VCaP (cell line): Measurements from ENCODE around the gene TBC1D10B.
"Not testable (repeated sequence)": the region's sequence is repeated elsewhere in the genome, so short reads cannot be mapped to it uniquely, and the experiment has no call there.

Experiments
- H3K27ac ChIP-seq: fragments of 450-650 bp; 2 replicates; pipeline ENCODE4 v1.5.1; 2017
- CTCF ChIP-seq: fragments of 450-650 bp; conservative IDR thresholded peaks from 2 replicates; pipeline ENCODE4 v1.5.1; 2017; ENCODE audit warnings: mild to moderate bottlenecking, moderate library complexity

The TBC1D10B gene

GRCh38 chr16:30340621-30341020 lies 29.7 kb downstream of the TBC1D10B start:
- H3K27ac ChIP-seq = no peak overlapping the region
- no peak for TF ChIP-seq CTCF

- not testable (repeated sequence) for H3K27ac ChIP-seq
Measured at GRCh38 chr16:30338715-30339114, 31.6 kb downstream of the TBC1D10B start.

- H3K27ac ChIP-seq = not testable (repeated sequence)
Measured at GRCh38 chr16:30337964-30338357, 32.3 kb downstream of the TBC1D10B start.

GRCh38 chr16:30335598-30336474 lies 34.5 kb downstream of the TBC1D10B start:
- H3K27ac ChIP-seq = peak overlapping the region; percentile 56

GRCh38 chr16:30335028-30335597 lies 35.2 kb downstream of the TBC1D10B start:
- H3K27ac ChIP-seq = peak overlapping the region; percentile 56

More at GRCh38 chr16:30335598-30336474, 34.5 kb downstream of the TBC1D10B start:
- TF ChIP-seq CTCF = no peak

GRCh38 chr16:30334473-30334989 lies 35.8 kb downstream of the TBC1D10B start:
- peak overlapping the region; percentile 56 for H3K27ac ChIP-seq

GRCh38 chr16:30324220-30324619 lies 46.1 kb downstream of the TBC1D10B start:
- H3K27ac ChIP-seq = not testable (repeated sequence)

- H3K27ac ChIP-seq = not testable (repeated sequence)
Measured at GRCh38 chr16:30318647-30319046, 51.6 kb downstream of the TBC1D10B start.

GRCh38 chr16:30310937-30311336 lies 59.4 kb downstream of the TBC1D10B start:
- not testable (repeated sequence) for H3K27ac ChIP-seq

- H3K27ac ChIP-seq = not testable (repeated sequence)
Measured at GRCh38 chr16:30309255-30309654, 61.0 kb downstream of the TBC1D10B start.
